CD1c-positive myeloid dendritic cell (primary cell): ENCODE data around the gene CACNA1E.

Experiments used
- DNase-seq: peaks from one replicate; pipeline ENCODE4 v3.0.0-alpha.2; 2016; ENCODE audit errors: extremely low spot score

The CACNA1E gene

GRCh38 chr1:181483285-181484195 lies at the start of gene CACNA1E:
Gene CACNA1E, plus strand, starts transcription at chr1:181483517. Its CDS starts 228 bp downstream, at chr1:181483745.
- DNase-seq = no peak

- no peak for DNase-seq
Measured at GRCh38 chr1:181433931-181434330, 49.4 kb upstream of the CACNA1E start.

- no peak for DNase-seq
Measured at GRCh38 chr1:181438013-181438412, 45.3 kb upstream of the CACNA1E start.

- DNase-seq = no peak
Measured at GRCh38 chr1:181440510-181440909, 42.8 kb upstream of the CACNA1E start.

- DNase-seq = no peak
Measured at GRCh38 chr1:181442181-181442525, 41.2 kb upstream of the CACNA1E start.

- no peak for DNase-seq
Measured at GRCh38 chr1:181443231-181443853, 40.0 kb upstream of the CACNA1E start.

- no peak for DNase-seq
Measured at GRCh38 chr1:181445436-181445835, 37.9 kb upstream of the CACNA1E start.

GRCh38 chr1:181448461-181448860 lies 34.9 kb upstream of the CACNA1E start:
- no peak for DNase-seq

- DNase-seq = no peak
Measured at GRCh38 chr1:181451661-181452230, 31.6 kb upstream of the CACNA1E start.

- no peak for DNase-seq
Measured at GRCh38 chr1:181452746-181453145, 30.6 kb upstream of the CACNA1E start.

GRCh38 chr1:181453541-181454201 lies 29.6 kb upstream of the CACNA1E start:
- DNase-seq = no peak

GRCh38 chr1:181456551-181456950 lies 26.8 kb upstream of the CACNA1E start:
- no peak for DNase-seq

- no peak for DNase-seq
Measured at GRCh38 chr1:181458419-181458818, 24.9 kb upstream of the CACNA1E start.

- DNase-seq = no peak
Measured at GRCh38 chr1:181459067-181459466, 24.2 kb upstream of the CACNA1E start.

GRCh38 chr1:181469829-181470228 lies 13.5 kb upstream of the CACNA1E start:
- no peak for DNase-seq

GRCh38 chr1:181475580-181475979 lies 7.7 kb upstream of the CACNA1E start:
- no peak for DNase-seq

- no peak for DNase-seq
Measured at GRCh38 chr1:181476581-181476980, 6.7 kb upstream of the CACNA1E start.

- no peak for DNase-seq
Measured at GRCh38 chr1:181478306-181478705, 5.0 kb upstream of the CACNA1E start.

GRCh38 chr1:181479137-181479745 lies 4.1 kb upstream of the CACNA1E start:
- peak; percentile 47 for DNase-seq

GRCh38 chr1:181482001-181482430 lies 1.3 kb upstream of the CACNA1E start:
- DNase-seq = no peak

- DNase-seq = peak; percentile 27
Measured at GRCh38 chr1:181482521-181483284, 614 bp upstream of the CACNA1E start.
